Eye (tissue), 1 donor: ENCODE results near the gene KDM2B.

Experiments used
- DNase-seq: peaks from one replicate; pipeline ENCODE4 v3.0.0-alpha.2; 2015

KDM2B gene

GRCh38 chr12:121560392-121561008 is 20.3 kb downstream of the KDM2B start:
- DNase-seq, result no peak

- DNase-seq, result no peak
Measured at GRCh38 chr12:121558956-121559355, 21.9 kb downstream of the KDM2B start.

- no peak for DNase-seq
Measured at GRCh38 chr12:121550974-121551634, 29.7 kb downstream of the KDM2B start.

- DNase-seq, result no peak
Measured at GRCh38 chr12:121549075-121549474, 31.7 kb downstream of the KDM2B start.

GRCh38 chr12:121545480-121545879 is 35.3 kb downstream of the KDM2B start:
- no peak for DNase-seq

GRCh38 chr12:121543786-121544185 is 37.0 kb downstream of the KDM2B start:
- DNase-seq, result no peak

GRCh38 chr12:121539908-121540307 is 40.9 kb downstream of the KDM2B start:
- DNase-seq, result no peak

GRCh38 chr12:121538699-121539061 is 42.1 kb downstream of the KDM2B start:
- no peak for DNase-seq

- DNase-seq, result peak; percentile 62
Measured at GRCh38 chr12:121537814-121538698, 42.8 kb downstream of the KDM2B start.

- peak; percentile 94 for DNase-seq
Measured at GRCh38 chr12:121536899-121537813, 43.7 kb downstream of the KDM2B start.

GRCh38 chr12:121536054-121536898 is 44.5 kb downstream of the KDM2B start:
- peak; percentile 96 for DNase-seq

- peak; percentile 28 for DNase-seq
Measured at GRCh38 chr12:121535150-121536053, 45.4 kb downstream of the KDM2B start.

- no peak for DNase-seq
Measured at GRCh38 chr12:121534495-121535148, 46.2 kb downstream of the KDM2B start.

GRCh38 chr12:121533394-121534090 is 47.3 kb downstream of the KDM2B start:
- no peak for DNase-seq

GRCh38 chr12:121532503-121533393 is 48.1 kb downstream of the KDM2B start:
- DNase-seq, result no peak

- DNase-seq, result no peak
Measured at GRCh38 chr12:121531356-121531750, 49.5 kb downstream of the KDM2B start.

- DNase-seq, result no peak
Measured at GRCh38 chr12:121530600-121531355, 50.0 kb downstream of the KDM2B start.

GRCh38 chr12:121529184-121529583 is 51.6 kb downstream of the KDM2B start:
- DNase-seq, result no peak
